ENCODE results near the gene ARID5B.

The ARID5B gene

DNA sequence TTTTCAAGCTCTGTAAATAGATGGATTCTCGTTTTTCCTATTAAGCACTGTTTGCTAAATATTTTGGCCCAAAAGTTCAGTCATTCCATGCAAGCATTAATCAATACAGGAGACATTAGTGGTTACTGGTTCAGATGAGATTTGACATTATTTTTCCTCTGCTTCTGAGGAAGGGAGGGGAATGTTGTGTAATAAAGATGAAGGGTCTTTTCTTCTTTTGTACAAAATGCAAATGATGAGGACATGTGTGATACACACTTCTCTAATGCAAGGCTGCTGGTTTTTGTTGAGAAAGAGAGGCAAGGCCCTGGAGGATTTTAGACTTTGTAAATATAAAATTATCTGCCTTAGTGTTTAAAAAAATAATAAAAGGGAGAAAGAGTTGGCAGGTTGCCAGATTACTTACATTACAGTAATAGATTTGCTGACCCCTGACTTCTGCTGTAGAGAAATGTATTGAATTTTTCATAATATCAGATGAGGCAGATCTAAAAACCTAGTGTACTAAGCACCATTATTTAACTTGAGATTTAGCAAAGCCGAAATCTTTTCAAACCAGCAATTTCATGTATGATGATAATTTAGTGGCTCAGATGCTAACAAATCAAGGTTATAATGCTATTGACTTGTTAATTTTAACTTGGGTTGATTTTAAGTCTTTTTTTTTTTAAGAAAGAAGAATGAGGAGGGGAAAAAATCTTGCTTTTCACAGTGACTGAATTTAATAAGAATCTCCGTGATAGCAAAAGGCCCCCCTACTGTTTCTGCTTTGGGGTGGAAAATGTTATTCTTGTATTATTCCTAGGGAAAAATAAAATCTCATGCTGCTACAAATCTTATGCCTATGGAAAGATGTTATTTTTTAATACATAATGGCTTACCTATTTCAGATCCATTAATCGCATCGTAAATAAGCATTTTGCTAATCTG, 180.1 kb downstream of the ARID5B start:
- DNase-seq, result peak; percentile 21

DNA sequence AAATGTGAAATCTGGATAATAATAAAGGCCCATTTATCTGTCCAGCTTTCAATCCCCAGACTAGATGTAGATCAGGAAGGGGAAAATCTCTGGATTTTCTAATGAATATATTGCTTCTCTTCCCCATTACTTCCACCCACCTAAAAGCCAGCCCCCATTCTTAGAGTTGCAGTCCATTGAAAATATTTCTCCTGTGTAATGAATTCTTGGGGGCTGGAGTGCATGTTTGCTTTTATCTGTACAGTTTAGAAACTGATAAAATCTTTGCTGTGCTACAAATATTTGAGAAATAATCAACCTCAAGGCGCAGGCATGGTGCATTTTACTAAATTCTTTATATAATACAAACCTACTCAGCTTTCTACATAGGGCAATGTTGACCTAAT, 180.8 kb downstream of the ARID5B start:
- DNase-seq, result no peak

DNA sequence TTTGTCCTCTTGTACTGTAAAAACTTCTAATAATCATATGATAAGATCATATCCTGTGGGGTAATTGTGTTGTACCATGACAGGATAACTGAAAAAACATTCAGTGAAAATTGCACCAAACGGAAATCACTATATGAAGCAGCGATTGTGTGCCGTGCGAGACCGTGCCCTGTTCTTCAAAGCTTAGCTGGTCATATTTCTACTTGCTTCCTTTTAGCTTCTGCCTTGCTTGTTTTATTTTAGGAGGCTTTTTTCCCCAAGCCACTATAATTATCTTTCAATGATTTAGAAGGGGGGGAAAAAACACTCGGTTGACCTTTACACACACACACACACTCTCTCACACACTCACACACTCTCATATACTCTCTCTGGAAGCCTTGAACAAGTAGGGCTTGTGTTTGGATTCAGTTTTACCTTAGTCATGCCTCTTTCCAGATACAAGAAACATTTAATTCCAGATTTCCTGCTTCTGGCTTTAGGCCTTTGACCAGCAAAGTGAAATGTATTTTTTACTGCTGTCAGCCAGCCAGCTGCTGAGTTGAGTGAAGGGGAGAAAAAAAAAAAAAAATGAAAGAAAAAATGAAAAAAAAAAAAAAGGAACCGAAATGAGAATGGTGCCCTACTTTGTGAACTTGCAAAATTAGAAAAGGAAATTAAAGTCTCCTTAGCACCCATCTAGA, 181.4 kb downstream of the ARID5B start:
- DNase-seq, result peak; percentile 58

DNA sequence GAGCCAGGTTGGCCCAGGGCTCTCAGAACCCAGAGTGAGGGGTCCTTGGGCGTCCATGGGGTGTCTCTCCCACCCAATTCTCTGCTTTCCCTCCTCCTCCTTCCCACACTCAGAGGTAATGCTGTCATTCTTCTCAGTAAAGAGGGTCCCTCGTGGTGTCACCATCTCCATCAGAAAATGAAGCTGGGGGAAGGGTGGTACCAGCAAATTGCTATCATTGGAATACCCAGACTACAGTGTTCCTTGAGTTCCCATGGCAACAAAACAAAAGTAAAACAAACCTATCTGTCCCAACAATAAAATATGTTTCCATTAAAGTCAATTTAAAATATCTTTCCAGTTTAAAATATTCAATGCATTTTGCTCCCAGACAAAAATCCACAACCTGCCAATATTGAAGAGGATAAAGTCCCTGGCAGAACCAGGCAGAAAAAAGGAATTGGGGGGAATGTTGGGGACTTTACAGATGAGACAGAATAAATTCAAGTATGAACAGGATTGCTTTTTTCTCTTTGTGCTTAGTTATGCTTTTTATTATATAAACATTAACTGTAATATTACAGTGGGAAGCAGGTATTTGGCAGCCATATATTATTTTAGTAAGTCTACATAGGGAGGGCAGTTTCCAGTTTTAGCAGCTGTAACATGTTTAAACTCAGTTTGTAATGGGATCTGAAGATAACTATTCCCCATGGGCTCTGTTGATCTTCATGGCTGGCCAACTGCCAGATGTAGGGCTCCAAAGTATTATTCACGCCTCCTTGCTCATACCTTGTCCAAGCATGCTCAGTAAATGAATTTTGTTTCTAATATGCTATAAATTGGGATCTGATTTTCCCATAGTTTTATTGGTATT, 182.1 kb downstream of the ARID5B start:
- DNase-seq, result no peak

DNA sequence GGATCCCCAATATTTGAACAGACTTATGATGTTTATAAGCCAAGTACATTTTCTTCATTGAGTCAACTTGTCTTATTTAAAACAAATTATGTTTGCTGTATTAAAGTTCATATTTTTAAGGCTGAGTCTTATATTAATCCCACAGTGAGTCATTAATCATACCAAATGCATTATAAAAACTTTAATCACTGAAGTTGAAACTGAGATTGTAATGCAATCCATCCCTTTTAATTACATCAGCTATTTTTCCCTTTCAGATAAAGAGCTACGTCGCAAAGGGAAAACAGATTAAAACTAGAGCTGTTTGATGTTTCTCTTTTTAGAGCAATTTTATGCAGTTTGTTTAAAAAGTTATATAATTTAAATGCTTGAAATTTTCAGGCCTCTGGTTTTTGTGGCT, 183.0 kb downstream of the ARID5B start:
- no peak for DNase-seq

DNA sequence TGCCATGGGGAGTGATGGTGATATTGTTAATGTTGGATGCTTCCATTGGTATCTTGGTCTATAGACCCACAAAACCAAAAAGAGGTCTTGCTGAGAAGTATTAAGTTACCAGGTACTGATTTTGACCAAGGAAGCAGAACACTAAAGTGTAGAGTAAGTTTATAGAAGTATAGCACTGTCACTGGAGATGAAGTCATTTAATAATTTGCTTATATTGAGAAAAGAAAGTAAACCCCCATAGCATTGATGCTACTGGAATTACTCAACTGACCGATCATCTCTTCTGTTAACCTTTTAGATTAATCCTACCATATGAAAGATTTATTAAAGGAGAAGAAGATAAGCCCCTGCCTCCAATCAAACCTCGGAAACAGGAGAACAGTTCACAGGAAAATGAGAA, 183.9 kb downstream of the ARID5B start:
- DNase-seq, result no peak

DNA sequence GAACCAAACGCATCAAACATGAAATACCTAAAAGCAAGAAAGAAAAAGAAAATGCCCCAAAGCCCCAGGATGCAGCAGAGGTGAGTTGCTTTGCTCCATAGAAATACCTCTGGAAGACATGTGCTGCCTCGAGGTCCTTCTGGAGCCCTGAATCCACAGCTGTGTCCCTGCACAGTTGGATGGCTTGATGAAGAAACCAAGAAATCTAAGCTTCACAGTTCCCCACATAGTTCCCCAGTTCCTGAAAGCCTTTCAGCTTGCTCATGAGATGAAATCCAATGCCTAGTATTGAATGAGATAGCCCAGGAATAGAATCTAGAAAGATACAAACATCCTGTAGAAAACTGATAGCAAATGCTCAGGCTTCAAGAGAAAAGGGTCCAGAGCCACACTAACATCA, 184.3 kb downstream of the ARID5B start:
- no peak for DNase-seq

DNA sequence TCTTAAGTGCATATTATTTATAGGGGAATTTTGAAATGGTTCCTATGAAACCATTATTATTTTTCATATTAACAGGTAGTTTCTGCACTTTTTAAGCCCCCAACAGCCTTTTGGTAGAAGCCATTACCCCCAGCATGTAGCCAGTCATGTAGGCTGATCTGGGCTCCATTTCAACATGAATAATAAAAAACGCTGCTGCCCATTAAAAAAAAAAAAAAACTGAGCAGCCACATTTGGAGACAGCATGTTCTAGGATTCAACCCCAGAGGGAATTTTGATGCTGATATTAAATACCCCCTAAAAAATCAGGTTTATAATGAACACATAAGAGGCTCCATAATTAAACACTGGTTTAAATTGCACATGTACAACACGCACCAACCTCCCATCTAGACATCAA, 185.8 kb downstream of the ARID5B start:
- no peak for DNase-seq

DNA sequence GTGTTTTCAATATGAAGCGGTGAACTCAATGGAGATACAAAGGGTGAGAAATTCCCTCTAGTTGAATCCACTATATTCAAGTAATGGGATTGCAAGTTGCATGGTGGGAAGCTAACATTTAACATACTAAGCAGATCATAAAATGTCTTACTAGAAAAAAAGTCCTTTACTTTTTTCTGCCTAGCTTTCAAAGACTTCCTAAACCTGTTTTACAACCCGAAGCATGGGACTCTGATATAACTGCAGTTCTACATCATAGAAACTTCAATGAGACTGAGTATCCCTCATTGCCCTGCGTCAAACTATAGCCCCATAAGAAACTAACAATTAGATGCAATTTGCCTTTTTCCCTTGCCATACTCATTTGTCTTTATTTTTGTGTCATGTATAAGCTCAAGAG, 187.3 kb downstream of the ARID5B start:
- DNase-seq, result no peak

DNA sequence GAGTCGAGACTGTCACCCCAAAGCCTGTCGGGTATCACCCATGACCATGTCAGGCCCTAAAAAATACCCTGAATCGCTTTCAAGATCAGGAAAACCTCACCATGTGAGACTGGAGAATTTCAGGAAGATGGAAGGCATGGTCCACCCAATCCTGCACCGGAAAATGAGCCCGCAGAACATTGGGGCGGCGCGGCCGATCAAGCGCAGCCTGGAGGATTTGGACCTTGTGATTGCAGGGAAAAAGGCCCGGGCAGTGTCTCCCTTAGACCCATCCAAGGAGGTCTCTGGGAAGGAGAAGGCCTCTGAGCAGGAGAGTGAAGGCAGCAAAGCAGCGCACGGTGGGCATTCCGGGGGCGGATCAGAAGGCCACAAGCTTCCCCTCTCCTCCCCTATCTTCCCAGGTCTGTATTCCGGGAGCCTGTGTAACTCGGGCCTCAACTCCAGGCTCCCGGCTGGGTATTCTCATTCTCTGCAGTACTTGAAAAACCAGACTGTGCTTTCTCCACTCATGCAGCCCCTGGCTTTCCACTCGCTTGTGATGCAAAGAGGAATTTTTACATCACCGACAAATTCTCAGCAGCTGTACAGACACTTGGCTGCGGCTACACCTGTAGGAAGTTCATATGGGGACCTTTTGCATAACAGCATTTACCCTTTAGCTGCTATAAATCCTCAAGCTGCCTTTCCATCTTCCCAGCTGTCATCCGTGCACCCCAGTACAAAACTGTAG, 191.0 kb downstream of the ARID5B start:
- no peak for DNase-seq

DNA sequence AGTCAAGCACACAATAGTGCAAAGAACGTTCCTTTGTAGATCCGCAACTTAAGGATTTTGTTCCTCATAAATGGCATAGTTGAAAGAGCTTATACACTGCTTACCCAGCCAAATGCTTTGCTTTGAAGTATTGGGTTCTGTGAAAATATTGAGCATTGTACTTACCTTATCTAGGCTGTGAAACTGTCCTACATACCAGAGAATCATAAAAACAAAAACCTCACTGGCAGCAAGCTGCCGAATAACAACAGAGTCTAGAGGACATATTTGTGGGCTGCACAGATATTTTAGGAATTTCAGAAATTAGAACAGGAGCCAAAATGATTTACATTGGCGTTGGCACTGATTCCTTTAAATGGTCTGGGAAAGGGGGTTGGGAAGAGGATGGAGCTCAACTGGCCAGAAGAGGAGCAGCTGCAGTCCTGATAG, 192.4 kb downstream of the ARID5B start:
- no peak for DNase-seq

DNA sequence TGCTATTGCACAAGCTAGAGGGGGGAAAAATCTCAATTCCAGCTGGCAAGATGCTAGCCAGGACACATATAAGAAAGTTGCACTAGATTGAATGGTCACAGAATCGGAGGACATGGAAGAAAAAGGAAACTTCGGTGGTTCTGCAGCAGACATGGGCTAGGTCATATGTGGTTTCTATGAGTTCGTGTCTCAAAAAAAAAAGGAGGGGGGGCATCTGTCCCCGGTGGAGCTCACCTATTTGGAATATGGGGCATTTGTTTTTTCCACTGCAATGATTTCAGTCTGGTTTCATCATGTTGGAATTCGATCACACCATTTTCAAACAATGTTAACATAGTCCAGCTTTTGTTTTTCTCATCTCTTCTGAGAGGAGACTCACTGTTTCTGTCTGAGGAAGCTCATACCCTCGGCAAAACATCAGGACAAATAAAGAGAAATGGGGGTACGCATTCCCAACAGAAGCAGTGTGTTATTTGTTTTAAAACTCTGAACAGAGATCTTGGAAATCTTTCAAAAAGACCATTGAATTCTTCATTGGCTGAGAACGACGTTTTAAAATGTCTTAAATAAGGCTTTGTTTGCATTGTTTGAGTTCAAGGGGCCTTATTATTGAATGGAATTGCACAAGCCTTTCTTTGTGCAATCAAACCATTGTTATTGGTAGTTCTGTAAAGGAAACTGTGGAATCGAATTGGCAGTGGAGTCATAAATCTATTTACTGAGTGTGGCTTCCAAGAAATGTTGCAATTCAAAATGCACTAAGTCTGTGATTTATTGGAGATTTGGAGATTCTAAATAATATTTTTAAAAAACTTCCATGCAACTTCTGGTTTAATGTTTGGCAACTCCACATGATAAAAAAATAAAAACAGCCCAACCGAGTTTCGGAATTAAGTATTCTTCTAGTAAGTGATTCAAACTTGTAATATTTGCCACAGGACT, 194.0 kb downstream of the ARID5B start:
- no peak for DNase-seq

DNA sequence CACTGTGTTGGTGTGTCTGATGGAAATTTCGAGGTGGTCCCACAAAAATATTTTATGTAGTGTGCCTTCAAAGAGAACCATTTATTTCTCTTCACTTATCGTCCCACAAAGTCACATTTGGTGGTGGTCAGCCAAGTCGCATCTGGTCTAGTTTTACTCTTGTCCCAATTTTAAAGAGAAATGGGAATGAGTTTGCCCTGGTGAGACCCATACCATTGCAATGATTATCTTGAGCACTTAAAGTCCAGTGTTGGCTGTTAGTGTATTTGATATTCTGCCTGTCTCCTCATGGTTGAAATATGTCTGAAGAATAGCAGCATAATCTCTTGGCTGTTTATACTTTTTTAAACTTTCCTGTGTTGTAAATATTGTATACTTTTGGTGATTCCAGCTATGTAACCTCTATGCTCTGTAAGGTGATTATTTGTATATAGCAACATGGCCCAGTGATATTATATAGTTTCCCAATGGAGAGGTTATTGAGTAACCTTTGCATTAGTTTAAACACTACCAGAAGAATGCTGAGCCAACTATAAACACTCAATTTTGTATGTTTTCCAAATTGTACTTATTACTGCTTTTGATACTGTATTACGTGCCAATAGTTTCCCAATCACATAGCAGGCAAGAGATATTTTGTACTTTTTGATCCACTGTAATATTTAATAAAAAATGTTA, 194.9 kb downstream of the ARID5B start:
- DNase-seq, result no peak

DNA sequence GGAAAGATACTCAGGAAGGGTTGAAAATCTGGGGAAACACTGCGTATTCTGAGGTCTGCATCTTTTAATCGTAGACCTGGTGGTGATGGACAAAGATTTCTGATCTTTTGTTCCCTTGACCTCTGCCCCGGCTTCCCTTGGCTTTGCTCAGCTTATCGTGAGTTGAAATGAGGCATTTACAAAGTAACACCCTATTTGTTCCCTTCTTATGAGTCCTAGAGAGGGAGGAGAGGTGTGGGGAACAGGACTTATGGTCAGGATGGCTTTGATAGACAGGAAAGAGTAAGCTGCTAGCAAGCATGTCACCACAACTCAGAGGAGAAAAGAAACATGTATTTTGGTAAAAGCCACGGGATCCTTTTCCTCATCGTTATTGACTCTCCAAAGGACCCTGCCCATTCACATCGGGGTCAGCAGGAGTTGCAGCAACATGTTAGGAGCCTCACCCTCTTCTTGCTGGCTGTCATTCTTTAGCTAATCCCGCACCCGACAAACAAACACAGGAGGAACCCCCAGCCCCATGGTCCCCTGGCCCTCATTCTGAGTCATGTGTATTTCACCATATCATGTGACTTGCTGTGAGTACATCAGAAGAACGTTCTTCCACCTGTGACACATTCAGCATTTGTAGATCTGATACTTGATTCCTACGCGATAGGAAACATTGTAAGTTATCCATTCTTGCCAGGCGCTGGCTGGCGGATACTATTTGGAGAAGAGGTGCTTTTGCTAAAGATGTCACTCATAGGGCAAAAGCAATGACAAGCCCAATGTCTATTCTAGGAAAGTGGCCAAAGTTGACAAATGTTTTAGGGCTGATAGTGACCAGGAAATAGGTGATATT, 197.0 kb downstream of the ARID5B start:
- DNase-seq, result no peak

DNA sequence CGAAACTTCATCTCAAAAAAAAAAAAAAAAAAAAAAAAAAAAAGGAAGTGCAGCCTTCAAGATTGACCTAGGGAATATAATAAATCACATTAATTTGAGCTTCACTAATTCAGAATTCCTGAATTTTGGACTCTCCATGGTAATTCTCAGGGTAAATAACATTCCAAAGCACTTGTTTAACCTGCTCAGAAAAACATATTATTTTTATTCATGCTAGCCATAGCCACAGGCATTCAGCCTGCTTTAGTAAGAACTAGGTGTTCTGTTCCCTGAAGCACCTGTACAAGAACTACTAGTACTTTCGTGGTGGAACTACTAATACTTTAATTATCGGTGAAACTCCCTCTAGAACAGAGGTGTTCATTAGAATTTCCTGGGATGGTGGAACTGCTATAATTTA, 197.8 kb downstream of the ARID5B start:
- no peak for DNase-seq

DNA sequence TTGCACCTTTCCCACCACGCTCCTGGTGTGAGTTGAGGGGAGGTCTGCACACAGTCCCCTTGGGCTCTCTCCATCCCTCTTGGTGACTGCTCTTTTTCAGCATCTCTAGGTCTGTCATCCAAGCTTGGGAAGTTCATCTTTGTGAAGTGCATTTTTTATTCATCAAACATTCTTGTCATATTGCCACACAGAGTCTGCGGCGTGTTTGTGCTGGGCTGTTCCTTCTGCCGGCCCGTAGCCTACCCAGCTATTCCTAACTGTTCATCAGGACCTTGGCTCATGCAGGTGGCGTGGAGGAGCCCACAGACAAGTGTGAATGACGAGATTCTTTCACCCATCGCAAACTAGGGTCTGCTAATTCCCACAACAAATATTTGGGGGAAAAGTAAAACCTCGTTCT, 202.4 kb downstream of the ARID5B start:
- no peak for DNase-seq

DNA sequence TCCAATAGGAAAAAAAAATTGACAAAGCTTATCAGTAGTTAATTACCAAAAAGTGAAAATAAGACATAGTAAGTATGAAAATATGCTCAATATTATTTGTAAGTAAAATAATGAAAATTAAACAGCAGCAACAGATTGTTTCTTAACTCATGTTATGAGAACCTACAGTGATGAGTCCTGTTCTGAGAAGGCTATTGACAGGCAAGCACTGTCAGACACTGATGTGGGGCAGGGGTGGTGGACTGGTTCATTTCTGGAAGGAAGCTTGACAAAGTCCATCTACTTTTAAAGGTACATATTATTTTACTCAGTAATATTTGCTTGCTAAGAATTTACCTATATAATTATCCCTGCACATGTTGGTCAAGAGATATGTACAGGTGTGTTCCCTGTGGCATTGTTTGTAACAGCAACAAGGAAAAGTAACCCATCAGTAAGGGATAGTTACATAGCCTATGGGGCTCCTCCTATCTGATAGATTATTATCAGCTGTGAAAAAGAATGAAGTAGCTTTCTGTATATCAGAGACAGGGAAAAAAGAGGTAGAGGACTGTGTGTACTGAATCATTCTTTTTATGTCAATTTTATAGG, 205.5 kb downstream of the ARID5B start:
- no peak for DNase-seq

DNA sequence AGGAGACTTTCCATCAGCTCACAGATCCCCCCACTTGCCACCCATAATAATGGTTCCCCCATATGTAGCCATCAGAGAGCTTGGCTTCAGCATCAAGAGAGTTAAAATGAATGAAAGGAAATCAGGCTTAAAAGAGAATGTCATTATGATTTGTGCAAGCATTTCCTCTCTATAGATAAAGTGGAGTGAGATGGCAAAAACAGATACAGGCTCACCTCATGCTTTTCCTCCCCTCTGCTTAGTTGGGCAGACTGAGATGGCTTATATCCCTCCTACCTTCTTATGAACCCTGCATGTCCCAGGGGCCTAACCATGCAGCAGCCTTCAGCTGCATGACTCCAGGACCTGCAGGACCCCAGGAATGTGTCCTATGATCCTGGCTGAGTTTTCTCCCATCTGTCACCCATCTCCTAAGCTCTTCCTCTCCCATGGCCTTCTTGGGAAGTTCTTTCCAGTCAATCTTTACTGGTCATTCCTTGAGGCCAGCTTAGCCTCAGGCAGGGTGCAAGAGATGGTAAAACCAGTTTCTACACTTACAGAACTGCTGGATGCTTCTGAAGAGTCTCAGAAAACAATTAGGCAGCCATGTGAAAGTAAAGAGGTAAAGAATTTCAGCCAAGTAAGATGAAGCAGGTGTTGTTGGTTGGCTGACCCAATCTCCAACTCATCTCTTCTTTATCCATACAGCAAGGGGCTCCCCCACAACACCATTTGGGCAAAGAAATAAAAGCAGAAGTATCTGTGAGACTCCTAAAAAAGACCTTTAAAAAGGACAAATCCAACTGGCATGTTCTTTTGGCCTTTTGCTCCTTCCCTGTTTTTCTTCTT, 207.5 kb downstream of the ARID5B start:
- DNase-seq, result no peak

All from suppressor macrophage treated with lipopolysaccharide for 4 hours (primary cell).